Heart left ventricle (tissue), 13 donors: ENCODE data around the gene C1QTNF6.

ENCODE experiments used
- POLR2A ChIP-seq, 2 donors: fragments of 450-650 bp; IDR thresholded peaks; one replicate each; pipeline ENCODE4 v1.6.1; 2017; ENCODE audit warnings: antibody characterized with exemption in 2 of 2, mild to moderate bottlenecking in 2 of 2, moderate library complexity in 2 of 2
- TF ChIP-seq, protein P1 (sequence below), 12 donors: fragments of 200-600 bp; sonication (generic) in 4 of 12; IDR thresholded peaks; one replicate each; pipeline versions ENCODE4 v1.5.0 to v1.8.0; 2018 to 2022; ENCODE audit warnings: antibody characterized with exemption in 12 of 12, mild to moderate bottlenecking in 5 of 12
- donor health status: ischemic (EF 13 %, LVEDD 7.1; RV severe dilation, severe dysfunction).
- donor health status: DM: no; HTN: yes; CAD: no.
- donor health status: DM: no; HTN: no; CAD: no.
- donor health status: ischemic (EF 25% LVEDD 6.9; RV normal size, moderate dysfunction).
- donor health status: ischemic (EF 25% LVEDD 5.7; RV mildly dilated, moderate dysfunction).
- donor health status: ischemic (EF 35%, LVEDD 5.7; RV mildly dilated, moderate dysfunction).
- donor health status: nonischemic (EF 11% LVEDD 7.7; RV severe dilation, severe dysfunction).
- donor health status: DM: yes; HTN: yes; CAD: no.
- donor health status: PGD.
- donor health status: ischemic (EF 29% LVEDD 5.4; RV normal size, mild dysfunction).
- donor health status: nonischemic (EF 23%, LVEDD 6.1; RV moderate dilation, normal function).

GRCh38 chr22:37222440-37222971 lies 34.5 kb upstream of the C1QTNF6 start:
- TF ChIP-seq, protein P1, sequence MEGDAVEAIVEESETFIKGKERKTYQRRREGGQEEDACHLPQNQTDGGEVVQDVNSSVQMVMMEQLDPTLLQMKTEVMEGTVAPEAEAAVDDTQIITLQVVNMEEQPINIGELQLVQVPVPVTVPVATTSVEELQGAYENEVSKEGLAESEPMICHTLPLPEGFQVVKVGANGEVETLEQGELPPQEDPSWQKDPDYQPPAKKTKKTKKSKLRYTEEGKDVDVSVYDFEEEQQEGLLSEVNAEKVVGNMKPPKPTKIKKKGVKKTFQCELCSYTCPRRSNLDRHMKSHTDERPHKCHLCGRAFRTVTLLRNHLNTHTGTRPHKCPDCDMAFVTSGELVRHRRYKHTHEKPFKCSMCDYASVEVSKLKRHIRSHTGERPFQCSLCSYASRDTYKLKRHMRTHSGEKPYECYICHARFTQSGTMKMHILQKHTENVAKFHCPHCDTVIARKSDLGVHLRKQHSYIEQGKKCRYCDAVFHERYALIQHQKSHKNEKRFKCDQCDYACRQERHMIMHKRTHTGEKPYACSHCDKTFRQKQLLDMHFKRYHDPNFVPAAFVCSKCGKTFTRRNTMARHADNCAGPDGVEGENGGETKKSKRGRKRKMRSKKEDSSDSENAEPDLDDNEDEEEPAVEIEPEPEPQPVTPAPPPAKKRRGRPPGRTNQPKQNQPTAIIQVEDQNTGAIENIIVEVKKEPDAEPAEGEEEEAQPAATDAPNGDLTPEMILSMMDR (IDR thresholded peaks at IDR 0.05): no peak
- no peak for TF ChIP-seq POLR2A (IDR thresholded peaks at IDR 0.05)
